K562 (cell line): ENCODE results near the gene KCP. TPM values are rescaled to one million over a fixed set of nuclear protein-coding genes. Genes with fewer than 3 reads are reported as not detected.
A peak's percentile ranks its signal among the peaks of the same experiment; 100 is the strongest.

Experiments used
- ATAC-seq: fragments of 200-7000 bp; cut with Tn5 transposase; 3 replicates; pipeline ENCODE4 v1.9.1; 2020; ENCODE audit warnings: moderate library complexity
- BruUV-seq: library from RNA; stranded (reverse); fragments of 400-500 nt; replicated peaks from 2 replicates; lab custom pipeline; 2021; lab: Mats Ljungman, UMichigan
- CTCF ChIA-PET: fragments of 300-600 bp; formaldehyde crosslinking; extraction: SDS; loops from one replicate; lab custom pipeline; 2021; ENCODE audit warnings: low intra/inter-chr PET ratio; lab: Yijun Ruan, JAX
- POLR2A ChIA-PET: fragments of 300-600, 350-650 bp; sonication (Branson Sonifier 250); formaldehyde crosslinking; extraction: SDS; loops from one replicate; lab custom pipeline; 2021; ENCODE audit warnings: antibody characterized with exemption, inconsistent platforms; lab: Yijun Ruan, JAX
- DNase-seq, 4 experiments: peaks; one replicate each; pipeline versions ENCODE4 v3.0.0 to v3.0.0-alpha.2; 2011 to 2018; ENCODE audit warnings: low spot score in 3 of 4, mixed read lengths in 3 of 4; ENCODE audit errors: extremely low read depth in 1 of 4
- FAIRE-seq: peaks from 2 replicates; lab custom pipeline; 2011; peaks lifted over from hg19 to GRCh38; lab: Jason Lieb, UNC
- H2AFZ ChIP-seq: 2 replicates; pipeline ENCODE4 v1.6.0; 2011; ENCODE audit warnings: low read depth, low read length, control low read depth, inconsistent platforms
- H3K27ac ChIP-seq: fragments of 200-600 bp; 3 replicates; pipeline ENCODE4 v1.8.0; 2011; ENCODE audit warnings: low read depth, mild to moderate bottlenecking, control low read depth, inconsistent platforms, low read length, moderate library complexity, mixed read lengths; ENCODE audit errors: extremely low read depth
- H3K27me3 ChIP-seq, 2 experiments: fragments of 300-600 bp in 1 of 2; 2 replicates in 1 of 2; 3 replicates in 1 of 2; pipeline versions ENCODE4 v1.6.0 to v1.8.0; 2011; ENCODE audit warnings: inconsistent platforms in 2 of 2, low read length in 2 of 2, mild to moderate bottlenecking in 1 of 2, mixed read lengths in 1 of 2, moderate library complexity in 1 of 2; ENCODE audit not compliant: control insufficient read depth in 2 of 2, insufficient read depth in 2 of 2
- H3K36me3 ChIP-seq: fragments of 300-600 bp; 3 replicates; pipeline ENCODE4 v1.8.0; 2011; ENCODE audit warnings: mild to moderate bottlenecking, low read length, inconsistent platforms; ENCODE audit not compliant: control insufficient read depth, insufficient read depth
- H3K4me1 ChIP-seq, 2 experiments: fragments of 200-600 bp in 1 of 2; replicated peaks in 1 of 2; 2 replicates in 1 of 2; 3 replicates in 1 of 2; pipeline versions ENCODE4 v1.5.1 to v1.8.0; 2011; ENCODE audit warnings: inconsistent platforms in 2 of 2, low read length in 2 of 2, mild to moderate bottlenecking in 1 of 2, mixed read lengths in 1 of 2, moderate library complexity in 1 of 2; ENCODE audit not compliant: control insufficient read depth in 2 of 2, insufficient read depth in 2 of 2
- H3K4me2 ChIP-seq: 2 replicates; pipeline ENCODE4 v1.6.1; 2011; ENCODE audit warnings: low read length, control low read depth, inconsistent platforms, mixed read lengths; ENCODE audit not compliant: insufficient read depth
- H3K4me3 ChIP-seq: fragments of 200-600 bp; sonication (generic), shearing (Covaris generic); 2 replicates; pipeline ENCODE4 v1.5.1; 2016; ENCODE audit warnings: control low read depth, inconsistent platforms
- H3K79me2 ChIP-seq: fragments of 200-600 bp; 3 replicates; pipeline ENCODE4 v1.8.0; 2011; ENCODE audit warnings: low read length, inconsistent platforms; ENCODE audit not compliant: control insufficient read depth, insufficient read depth
- H3K9ac ChIP-seq, 2 experiments: 2 replicates each; pipeline versions ENCODE4 v1.6.0 to v1.6.1; 2011; ENCODE audit warnings: low read depth in 2 of 2, low read length in 2 of 2, control low read depth in 1 of 2, inconsistent platforms in 1 of 2, mild to moderate bottlenecking in 1 of 2, mixed read lengths in 1 of 2; ENCODE audit not compliant: insufficient read depth in 1 of 2
- H3K9me1 ChIP-seq: one replicate; pipeline ENCODE4 v1.6.0; 2011; ENCODE audit warnings: inconsistent platforms, mild to moderate bottlenecking, low read length, moderate library complexity; ENCODE audit not compliant: control insufficient read depth, insufficient read depth
- H3K9me3 ChIP-seq: replicated peaks from 2 replicates; pipeline ENCODE4 v1.5.1; 2011; ENCODE audit warnings: low read depth, low read length, inconsistent platforms; ENCODE audit not compliant: control insufficient read depth, insufficient read depth
- H4K20me1 ChIP-seq: replicated peaks from 2 replicates; pipeline ENCODE4 v1.6.1; 2011; ENCODE audit warnings: low read length, inconsistent platforms, mixed read lengths; ENCODE audit not compliant: control insufficient read depth, insufficient read depth
- DEAF1 ChIP-seq: fragments of 450-650 bp; formaldehyde crosslinking; IDR thresholded peaks from 2 replicates; pipeline ENCODE4 v1.4.0; 2020; ENCODE audit warnings: mild to moderate bottlenecking, moderate library complexity
- E2F8 ChIP-seq: fragments of 450-650 bp; IDR thresholded peaks from 2 replicates; pipeline ENCODE4 v1.7.1; 2018; ENCODE audit warnings: mild to moderate bottlenecking, low read depth; ENCODE audit not compliant: partially characterized antibody
- GMEB1 ChIP-seq: fragments of 250-450 bp; sonication (Bioruptor Pico); IDR thresholded peaks from 2 replicates; pipeline ENCODE4 v1.4.0; 2020; ENCODE audit warnings: mild to moderate bottlenecking
- MNT ChIP-seq, 2 experiments: fragments of 450-650 bp; conservative IDR thresholded peaks; 2 replicates each; pipeline ENCODE4 v1.6.1; 2017; ENCODE audit warnings: mild to moderate bottlenecking in 2 of 2, moderate library complexity in 2 of 2
- NR3C1 ChIP-seq: sonication (generic); formaldehyde crosslinking; IDR thresholded peaks from 2 replicates; pipeline ENCODE4 v1.8.1; 2022; ENCODE audit warnings: missing genetic modification reagents
- PML ChIP-seq: IDR thresholded peaks from 2 replicates; pipeline ENCODE4 v1.6.1; 2012; ENCODE audit warnings: low read length, inconsistent platforms
- RBM14 ChIP-seq: fragments of 200-400 bp; formaldehyde crosslinking; IDR thresholded peaks from 2 replicates; pipeline ENCODE4 v1.6.1; 2018; ENCODE audit warnings: low read depth, mild to moderate bottlenecking, low read length, moderate library complexity, borderline replicate concordance; ENCODE audit not compliant: insufficient read depth
- TCF7L2 ChIP-seq: fragments of 150-350 bp; IDR thresholded peaks from 2 replicates; pipeline ENCODE4 v1.6.1; 2016; ENCODE audit warnings: low read depth, mild to moderate bottlenecking, low read length, moderate library complexity
- ZBTB2 ChIP-seq: fragments of 450-650 bp; IDR thresholded peaks from 2 replicates; pipeline ENCODE4 v1.6.1; 2016; ENCODE audit warnings: antibody characterized with exemption
- ZNF217 ChIP-seq: sonication (generic); formaldehyde crosslinking; IDR thresholded peaks from 2 replicates; pipeline ENCODE4 v1.8.0; 2022; ENCODE audit warnings: mild to moderate bottlenecking, missing genetic modification reagents
- WGBS: fragments of 100-300 bp; shearing (Covaris generic); methylation state at CpG from one replicate; pipeline ENCODE4 v1.1.6; 2016; ENCODE audit warnings: low coverage, mixed read lengths; ENCODE audit not compliant: insufficient coverage; ENCODE audit errors: missing lambda C conversion rate; 5-methylcytosine and 5-hydroxymethylcytosine counted together
- in situ Hi-C: fragments of 300-500 bp; cut with MboI; formaldehyde crosslinking; loops from 4 replicates; pipeline ENCODE4 v1.15.0; 2018; ENCODE audit warnings: inconsistent platforms, mixed read lengths
- intact Hi-C: fragments of 100-400 bp; cut with micrococcal nuclease; formaldehyde crosslinking; loops from 2 replicates; pipeline ENCODE4 v1.14.2; 2022
- polyA plus RNA-seq, 8 experiments: library from polyadenylated mRNA; depleted of rRNA in 4 of 8; stranded (reverse) in 5 of 8; unstranded in 3 of 8; fragments of >200 nt; fragmentation: Nextera tagmentation in 2 of 8; fragmentation: Illumina TruSeq in 1 of 8; extraction: Ambion mirVana in 2 of 8; extraction: Trizol in 1 of 8; gene quantifications; 2 replicates each; pipeline versions ENCODE4 v1.2.1 to v1.2.3, GENCODE V29; 2011 to 2014; ENCODE audit warnings: inconsistent platforms in 1 of 8, missing spikeins in 1 of 8
- total RNA-seq, 7 experiments: library from RNA; depleted of rRNA in 6 of 7; stranded (reverse); fragments of >200 nt in 6 of 7; fragmentation: Illumina TruSeq in 2 of 7; extraction: Trizol in 2 of 7; gene quantifications; 2 replicates each; pipeline versions ENCODE4 v1.2.1 to v1.2.3, GENCODE V29; 2011 to 2021; ENCODE audit warnings: low replicate concordance in 1 of 7

Gene KCP
- total and polyA plus RNA-seq, 9 of the 15 experiments (the other 6 are each of a cell fraction or from before 2014, with no cell fraction given): 0.06 to 0.17 (median 0.12) TPM; not detected in 3

- BruUV-seq: no TSS peak
- in situ Hi-C loops: no loop called here
- H3K27me3 ChIP-seq: peaks cover 14 to 47% of the 10 kb centered on the region in 2 experiments
- no peaks in the 10 kb centered on the region for H3K79me2 ChIP-seq
- H3K9me1 ChIP-seq: no peaks in the 10 kb centered on the region
- no peaks in the 10 kb centered on the region; the same call in 1 of the 2 replicates for H4K20me1 ChIP-seq
- peaks cover 0 to 49% of the 10 kb centered on the region in 2 experiments; a peak in 3 of 5 replicates for H3K4me1 ChIP-seq
- H3K4me3 ChIP-seq: peak overlapping the region; percentile 24; the same call in 1 of the 2 replicates
- peak overlapping the region; percentile 45; the same call in 1 of the 2 replicates for H3K4me2 ChIP-seq
- H2AFZ ChIP-seq: peak overlapping the region; percentile 57
- peaks cover 4% of the 10 kb centered on the region for H3K9me3 ChIP-seq
- 31% methylated on average over 37 of the region's 41 CpGs for WGBS
- intact Hi-C loops: no loop called here
- peak overlapping the region in 1 of 2 experiments; percentile 87; a peak in 3 of 4 replicates for H3K9ac ChIP-seq
- ChIA-PET POLR2A (interaction anchor here (0.6 kb wide), 1 partner anchor 459 kb away, joined by 3 read pairs; no protein-coding TSS in a partner anchor), CTCF (no interaction called here)
- DNase-seq: peak in 3 of 4 experiments; percentile 50 to 91 (median 88)
- no peak overlapping the region for H3K27ac ChIP-seq
- FAIRE-seq: no peak
- no peaks in the 10 kb centered on the region for H3K36me3 ChIP-seq
- ATAC-seq: peak; percentile 65
- TF ChIP-seq NR3C1 (CRISPR knock-in tag) (no peak), GMEB1 (CRISPR knock-in tag) (no peak), TCF7L2 (no peak), ZNF217 (CRISPR knock-in tag) (no peak), MNT (conservative IDR thresholded peaks at IDR 0.05) (no peak), RBM14 (no peak), E2F8 (peak; percentile 45), DEAF1 (CRISPR knock-in tag) (no peak), PML (no peak), ZBTB2 (no peak)
Observed at GRCh38 chr7:128891110-128891941, 19.2 kb downstream of the KCP start.
